ENCODE data around the gene ADPRM. TPM values are rescaled to one million over a fixed set of nuclear protein-coding genes. Genes with fewer than 3 reads are reported as not detected.

The ADPRM gene
- total and polyA plus RNA-seq, 2 donors (not counting 3 experiments of a cell fraction or from before 2014, with no cell fraction given) = 7.4 to 7.6 TPM

DNA sequence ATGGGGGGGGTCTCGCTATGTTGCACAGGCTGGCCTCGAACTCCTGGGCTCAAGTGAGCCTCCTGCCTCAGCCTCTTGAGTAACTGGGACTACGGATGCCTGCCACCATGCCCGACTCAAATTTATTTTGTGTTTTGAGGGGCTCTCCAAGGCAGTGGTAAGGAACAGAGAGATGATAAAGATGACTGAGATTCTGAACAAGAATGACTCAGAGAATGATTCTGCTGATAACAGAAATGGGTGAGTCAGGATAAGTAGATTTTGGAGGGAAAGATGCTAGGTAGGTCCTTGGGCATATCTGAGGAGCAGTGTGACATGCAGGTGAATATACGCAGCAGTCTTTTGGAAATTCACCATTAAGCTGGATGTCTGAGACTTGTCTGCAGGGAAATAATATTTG, 29.8 kb downstream of the ADPRM start:
- Histone ChIP-seq H3K9me1 (replicated peaks; ENCODE audit: control insufficient read depth, extremely low read depth, insufficient read depth, low read length) (no peaks in the 10 kb centered on the region), H3K4me1 (ENCODE audit: control insufficient read depth, extremely low read depth, insufficient read depth, low read length) (peaks cover 6% of the 10 kb centered on the region), H4K20me1 (replicated peaks; ENCODE audit: control insufficient read depth, extremely low read depth, insufficient read depth, low read length) (no peaks in the 10 kb centered on the region), H3K79me2 (ENCODE audit: control insufficient read depth, insufficient read depth, low read length) (no peaks in the 10 kb centered on the region), H3K4me2 (ENCODE audit: insufficient read depth, low read length) (no peak overlapping the region), H3K36me3 (ENCODE audit: control insufficient read depth in 2 of 2, extremely low read depth in 1 of 2, insufficient read depth in 2 of 2, low read length in 2 of 2) (no peaks in the 10 kb centered on the region), H3K27ac (ENCODE audit: insufficient read depth, low read depth, low read length) (no peak overlapping the region), H3K9ac (replicated peaks; ENCODE audit: extremely low read depth, insufficient read depth, low read length) (no peak overlapping the region), H2AFZ (ENCODE audit: low read depth, low read length) (no peak overlapping the region), H3K9me3 (replicated peaks; ENCODE audit: control insufficient read depth, insufficient read depth, low read length) (no peaks in the 10 kb centered on the region), H3K4me3 (replicated peaks in 1 of 3; ENCODE audit: insufficient read depth in 1 of 3, low read depth in 1 of 3, low read length in 3 of 3) (no peak overlapping the region), H3K27me3 (ENCODE audit: control insufficient read depth in 2 of 2, insufficient read depth in 2 of 2, low read length in 2 of 2) (no peaks in the 10 kb centered on the region)
- no TSS peak for BruUV-seq (replicated peaks)
- no peak for TF ChIP-seq JUN (IDR thresholded peaks at IDR 0.05; ENCODE audit: borderline replicate concordance, insufficient read depth, insufficient read length, low read depth)
- TF ChIP-seq GATA2 (IDR thresholded peaks at IDR 0.05; ENCODE audit: insufficient read depth, insufficient read length, low read depth, low read length) = peak; percentile 18
- CTCF ChIA-PET = interaction anchor here (1.1 kb wide), 1 partner anchor 10 kb away, joined by 3 read pairs; no protein-coding TSS in a partner anchor
- DNase-seq (ENCODE audit: low read depth, low spot score) (no peak), FAIRE-seq (no peak)
- POLR2A ChIA-PET = no interaction called here
- intact Hi-C loops (cut with micrococcal nuclease) = no loop called here
- dilution Hi-C loops (cut with MboI; ENCODE audit: extremely low pct_ligation_motif_present, low sequenced_read_pairs) = no loop called here

GRCh38 chr17:10728331-10728892, 31.0 kb downstream of the ADPRM start:
- no peaks in the 10 kb centered on the region for H3K79me2 ChIP-seq (ENCODE audit: control insufficient read depth, insufficient read depth, low read length)
- dilution Hi-C loops (cut with MboI; ENCODE audit: extremely low pct_ligation_motif_present, low sequenced_read_pairs) = no loop called here
- ChIA-PET POLR2A (no interaction called here), CTCF (no interaction called here)
- no peak overlapping the region for H3K4me2 ChIP-seq (ENCODE audit: insufficient read depth, low read length)
- FAIRE-seq = no peak
- intact Hi-C loops (cut with micrococcal nuclease) = no loop called here
- H3K9ac ChIP-seq (replicated peaks; ENCODE audit: extremely low read depth, insufficient read depth, low read length) = no peak overlapping the region
- H3K36me3 ChIP-seq (ENCODE audit: control insufficient read depth in 2 of 2, extremely low read depth in 1 of 2, insufficient read depth in 2 of 2, low read length in 2 of 2) = no peaks in the 10 kb centered on the region
- peaks cover 0 to 1% of the 10 kb centered on the region in 2 experiments for H3K27me3 ChIP-seq (ENCODE audit: control insufficient read depth in 2 of 2, insufficient read depth in 2 of 2, low read length in 2 of 2)
- no peak for DNase-seq (ENCODE audit: low read depth, low spot score)
- no peaks in the 10 kb centered on the region for H3K9me1 ChIP-seq (replicated peaks; ENCODE audit: control insufficient read depth, extremely low read depth, insufficient read depth, low read length)
- H3K4me3 ChIP-seq (replicated peaks in 1 of 3; ENCODE audit: insufficient read depth in 1 of 3, low read depth in 1 of 3, low read length in 3 of 3) = no peak overlapping the region
- no peaks in the 10 kb centered on the region for H4K20me1 ChIP-seq (replicated peaks; ENCODE audit: control insufficient read depth, extremely low read depth, insufficient read depth, low read length)
- H3K27ac ChIP-seq (ENCODE audit: insufficient read depth, low read depth, low read length) = no peak overlapping the region
- H2AFZ ChIP-seq (ENCODE audit: low read depth, low read length) = no peak overlapping the region
- TF ChIP-seq JUN (IDR thresholded peaks at IDR 0.05; ENCODE audit: borderline replicate concordance, insufficient read depth, insufficient read length, low read depth) (no peak), MYC (IDR thresholded peaks at IDR 0.05; ENCODE audit: low read depth, low read length) (no peak), FOS (IDR thresholded peaks at IDR 0.05; ENCODE audit: borderline replicate concordance, insufficient read depth, low read length) (no peak), GATA2 (IDR thresholded peaks at IDR 0.05; ENCODE audit: insufficient read depth, insufficient read length, low read depth, low read length) (no peak), EZH2 (IDR thresholded peaks at IDR 0.05; ENCODE audit: borderline replicate concordance, low read depth, low read length, severe bottlenecking) (no peak), POLR2AphosphoS5 (IDR thresholded peaks at IDR 0.05; ENCODE audit: insufficient read depth, low read depth, low read length) (no peak)
- TF ChIP-seq, protein P1, sequence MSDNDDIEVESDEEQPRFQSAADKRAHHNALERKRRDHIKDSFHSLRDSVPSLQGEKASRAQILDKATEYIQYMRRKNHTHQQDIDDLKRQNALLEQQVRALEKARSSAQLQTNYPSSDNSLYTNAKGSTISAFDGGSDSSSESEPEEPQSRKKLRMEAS (IDR thresholded peaks at IDR 0.05; ENCODE audit: insufficient read depth, insufficient read length) = no peak
- TF ChIP-seq, protein P2, sequence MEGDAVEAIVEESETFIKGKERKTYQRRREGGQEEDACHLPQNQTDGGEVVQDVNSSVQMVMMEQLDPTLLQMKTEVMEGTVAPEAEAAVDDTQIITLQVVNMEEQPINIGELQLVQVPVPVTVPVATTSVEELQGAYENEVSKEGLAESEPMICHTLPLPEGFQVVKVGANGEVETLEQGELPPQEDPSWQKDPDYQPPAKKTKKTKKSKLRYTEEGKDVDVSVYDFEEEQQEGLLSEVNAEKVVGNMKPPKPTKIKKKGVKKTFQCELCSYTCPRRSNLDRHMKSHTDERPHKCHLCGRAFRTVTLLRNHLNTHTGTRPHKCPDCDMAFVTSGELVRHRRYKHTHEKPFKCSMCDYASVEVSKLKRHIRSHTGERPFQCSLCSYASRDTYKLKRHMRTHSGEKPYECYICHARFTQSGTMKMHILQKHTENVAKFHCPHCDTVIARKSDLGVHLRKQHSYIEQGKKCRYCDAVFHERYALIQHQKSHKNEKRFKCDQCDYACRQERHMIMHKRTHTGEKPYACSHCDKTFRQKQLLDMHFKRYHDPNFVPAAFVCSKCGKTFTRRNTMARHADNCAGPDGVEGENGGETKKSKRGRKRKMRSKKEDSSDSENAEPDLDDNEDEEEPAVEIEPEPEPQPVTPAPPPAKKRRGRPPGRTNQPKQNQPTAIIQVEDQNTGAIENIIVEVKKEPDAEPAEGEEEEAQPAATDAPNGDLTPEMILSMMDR (IDR thresholded peaks at IDR 0.05; ENCODE audit: extremely low read depth in 1 of 2, insufficient read depth in 1 of 2, low read depth in 1 of 2, low read length in 2 of 2) = no peak
- H3K4me1 ChIP-seq (ENCODE audit: control insufficient read depth, extremely low read depth, insufficient read depth, low read length) = peaks cover 6% of the 10 kb centered on the region
- no peaks in the 10 kb centered on the region for H3K9me3 ChIP-seq (replicated peaks; ENCODE audit: control insufficient read depth, insufficient read depth, low read length)
- BruUV-seq (replicated peaks) = no TSS peak

Measured in endothelial cell of umbilical vein (primary cell).